ENCODE data around the gene IPO7.

IPO7 gene

GRCh38 chr11:9489080-9489765, 104.8 kb downstream of the IPO7 start:
- peak overlapping the region; percentile 27 for H3K27ac ChIP-seq

GRCh38 chr11:9490376-9490775, 105.9 kb downstream of the IPO7 start:
- no peak overlapping the region for H3K27ac ChIP-seq
- no peak for DNase-seq (ENCODE audit: low read depth, low spot score)

More at GRCh38 chr11:9489080-9489765, 104.8 kb downstream of the IPO7 start:
- DNase-seq (ENCODE audit: low read depth, low spot score) = no peak

- H3K27ac ChIP-seq = no peak overlapping the region
- DNase-seq (ENCODE audit: low read depth, low spot score) = no peak
Observed at GRCh38 chr11:9493492-9493891, 109.0 kb downstream of the IPO7 start.

- DNase-seq (ENCODE audit: low read depth, low spot score) = no peak
- no peak overlapping the region for H3K27ac ChIP-seq
Observed at GRCh38 chr11:9494316-9494715, 109.9 kb downstream of the IPO7 start.

GRCh38 chr11:9495803-9496514, 111.5 kb downstream of the IPO7 start:
- H3K27ac ChIP-seq = no peak overlapping the region
- no peak for DNase-seq (ENCODE audit: low read depth, low spot score)
